ENCODE measurements around the gene TMEM134. TPM values are rescaled to one million over a fixed set of nuclear protein-coding genes. Genes with fewer than 3 reads are reported as not detected.

TMEM134 gene
- total RNA-seq, 1 donor from 2014 or later: 91.5 TPM

DNA sequence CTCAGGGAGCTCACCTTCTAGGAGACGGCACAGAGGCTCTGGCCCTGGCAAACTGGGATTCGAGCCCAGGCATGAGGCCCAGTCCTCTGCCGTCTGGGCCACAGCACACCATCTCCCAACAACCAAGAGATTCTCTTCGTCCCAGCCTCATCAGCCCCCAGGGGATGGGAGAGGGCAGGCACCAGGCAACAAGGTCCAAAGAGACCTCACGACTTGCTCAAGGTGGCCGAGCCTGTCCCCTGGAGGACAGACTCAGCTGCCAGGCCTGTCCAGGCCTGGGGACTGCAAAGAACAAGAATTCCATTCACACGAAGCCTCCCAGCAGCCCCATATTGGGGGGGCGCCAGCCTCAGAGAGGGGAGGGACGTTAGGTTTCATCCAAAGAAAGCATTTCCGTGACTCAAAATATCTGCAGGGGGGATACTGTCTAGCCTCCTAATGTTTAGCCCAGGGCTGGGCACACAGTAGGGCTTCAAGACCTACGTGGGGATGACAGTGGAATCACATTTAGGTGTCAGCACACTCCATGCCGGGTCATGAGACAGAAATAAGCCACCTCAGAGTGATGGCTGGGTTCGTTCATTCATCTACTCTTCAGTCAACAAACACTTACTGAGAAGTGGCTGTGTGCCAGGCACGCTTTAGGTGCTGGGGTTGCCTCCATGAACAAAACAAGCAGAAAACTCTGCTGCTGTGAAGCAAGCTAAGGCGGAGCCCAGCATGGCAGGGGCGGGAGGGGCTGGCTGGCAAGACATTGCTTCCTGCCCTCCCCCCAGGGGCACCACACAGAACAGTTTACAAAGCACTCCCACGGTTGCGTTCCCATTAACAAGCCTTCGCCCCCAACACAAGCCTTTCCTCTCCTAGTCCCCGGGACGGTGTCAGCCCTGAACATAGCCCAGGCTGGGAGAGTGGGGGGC, 52.4 kb downstream of the TMEM134 start:
- DNase-seq (no peak), ATAC-seq (no peak)
- intact Hi-C loops (cut with micrococcal nuclease): no loop called here

DNA sequence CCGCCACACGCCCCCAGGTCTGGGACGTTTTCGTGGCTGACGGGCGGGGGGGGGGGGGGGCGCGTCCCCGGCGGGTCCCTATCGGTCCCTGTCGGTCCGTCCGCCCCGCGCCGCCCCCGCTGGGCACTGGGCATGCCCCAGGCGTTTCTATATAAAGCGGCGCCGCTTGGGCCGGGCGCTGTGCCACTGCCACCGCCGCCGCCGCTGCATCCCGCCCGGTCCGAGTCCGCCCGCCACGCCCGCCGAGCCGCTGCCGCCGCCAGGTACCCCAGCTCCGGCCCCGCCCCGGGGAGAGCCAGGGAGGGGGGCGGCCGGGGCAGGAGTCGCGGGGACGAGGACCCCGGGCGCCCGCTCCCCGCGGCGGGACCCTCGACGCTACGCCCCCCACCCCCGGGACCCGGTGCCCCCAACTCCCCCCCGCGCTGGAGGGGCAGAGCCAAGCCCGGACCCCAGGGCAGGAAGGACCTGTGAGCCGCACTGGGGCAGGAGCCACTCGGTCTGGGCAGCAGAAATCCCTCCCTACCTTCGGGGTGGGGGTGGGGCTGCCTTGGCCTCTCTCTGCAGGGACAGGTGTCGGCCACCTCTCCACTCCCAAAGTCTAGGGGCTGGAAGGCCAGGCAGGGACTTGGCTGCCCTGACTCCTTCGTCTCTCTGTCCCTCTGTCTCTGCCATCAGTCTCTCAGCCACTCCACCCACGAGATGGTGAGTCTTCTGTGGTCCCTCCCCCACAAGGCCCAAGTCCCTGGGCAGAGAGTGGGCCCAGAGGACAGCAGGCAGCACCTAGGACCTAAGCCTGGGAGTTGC, 53.3 kb downstream of the TMEM134 start, which contains the start of gene CARNS1:
Gene CARNS1 (plus strand): TSS at position 178 of the 804 bp plus-strand sequence. CDS start 522 bp downstream, at position 700.
- ATAC-seq: peak; percentile 44
- DNase-seq: peak; percentile 72
- intact Hi-C loops (cut with micrococcal nuclease): no loop called here

- DNase-seq (no peak), ATAC-seq (no peak)
- intact Hi-C loops (cut with micrococcal nuclease): no loop called here
Observed at GRCh38 chr11:67413266-67413849, 55.7 kb downstream of the TMEM134 start.

DNA sequence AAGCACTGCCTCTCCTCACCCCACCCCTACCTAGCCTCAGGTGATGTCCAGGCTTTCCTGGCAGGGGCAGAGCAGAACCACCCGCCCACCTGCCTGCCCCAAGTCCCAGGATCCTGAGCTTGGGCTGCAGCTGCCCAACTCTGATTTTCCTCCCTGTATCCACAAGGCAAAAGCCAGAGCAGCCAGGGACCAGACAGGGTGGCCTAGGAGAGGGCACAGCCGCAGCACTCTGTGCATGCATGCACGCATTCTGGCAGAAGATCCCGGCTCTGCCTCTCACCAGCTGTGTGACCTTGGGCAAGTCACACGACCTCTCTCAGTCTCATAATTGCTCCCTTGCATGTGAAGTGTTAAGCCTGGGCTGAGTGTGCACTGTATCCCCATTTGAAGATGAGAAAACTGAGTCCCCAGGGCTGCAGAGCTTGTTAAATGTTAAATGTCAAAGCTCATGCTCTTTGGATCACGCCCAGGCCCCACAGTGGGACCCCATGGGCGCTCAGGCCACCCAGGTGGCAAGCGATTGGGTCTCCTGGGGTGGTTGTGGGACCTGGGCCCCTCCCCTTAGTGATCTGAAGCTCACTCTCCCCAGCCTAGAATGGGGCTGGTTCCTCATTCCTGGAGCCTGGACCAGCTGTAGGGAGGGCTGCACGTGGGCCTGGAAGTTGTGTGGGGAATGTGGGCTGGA, 56.4 kb downstream of the TMEM134 start:
- intact Hi-C loops (cut with micrococcal nuclease): no loop called here
- no peak for DNase-seq

DNA sequence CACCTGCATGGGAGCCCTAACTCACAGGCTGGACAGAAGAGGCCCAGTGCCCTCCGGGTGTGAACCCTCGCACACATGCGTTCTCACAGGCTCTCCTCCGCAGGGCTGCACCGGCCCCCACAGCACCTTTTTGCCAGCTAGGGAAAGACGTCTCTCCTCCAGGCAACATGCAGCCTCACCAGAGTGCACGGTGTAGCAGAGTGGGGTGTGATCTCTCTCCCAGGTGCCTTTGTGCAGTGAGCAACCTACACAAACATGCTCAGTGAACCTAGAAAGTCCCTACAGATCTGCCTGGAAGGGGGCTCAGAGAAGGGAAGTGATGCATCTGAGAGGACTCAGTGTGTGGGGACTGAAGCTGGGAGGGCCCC, 57.3 kb downstream of the TMEM134 start:
- DNase-seq (no peak), ATAC-seq (no peak)
- intact Hi-C loops (cut with micrococcal nuclease): no loop called here

More for the DNA sequence above, 56.4 kb downstream of the TMEM134 start:
- no peak for ATAC-seq

Small RNA genes within 50 kb of the gene (microRNA-seq; reads per million reads assigned to microRNA genes)
- gene MIR6752 (ENCODE audit: borderline number of aligned reads): not detected

Other genes starting within 250 kb of the TMEM134 start
- gene GRK2, start 202.8 kb downstream of the TMEM134 start, total RNA-seq: 56.8 TPM
- 13.1 TPM for gene ANKRD13D, start 179.9 kb downstream of the TMEM134 start, total RNA-seq
- gene SSH3, start 165.7 kb downstream of the TMEM134 start, total RNA-seq: 18.7 TPM
- 40.3 TPM for gene POLD4, start 115.7 kb downstream of the TMEM134 start, total RNA-seq
- 0.89 TPM for gene CLCF1, start 95.7 kb downstream of the TMEM134 start, total RNA-seq
- 5.8 TPM for gene RAD9A, start 77.3 kb downstream of the TMEM134 start, total RNA-seq
- gene PPP1CA, start 67.4 kb downstream of the TMEM134 start, total RNA-seq: 106 TPM
- gene TBC1D10C, start 65.2 kb downstream of the TMEM134 start, total RNA-seq: 0.87 TPM
- 18.0 TPM for gene CARNS1, start 53.6 kb downstream of the TMEM134 start, total RNA-seq
- 25.1 TPM for gene RPS6KB2, start 40.8 kb downstream of the TMEM134 start, total RNA-seq
- gene PTPRCAP, start 31.6 kb downstream of the TMEM134 start, total RNA-seq: 2.0 TPM
- 23.2 TPM for gene CORO1B, start 25.8 kb downstream of the TMEM134 start, total RNA-seq
- gene GPR152, start 16.5 kb downstream of the TMEM134 start, total RNA-seq: not detected
- 0.64 TPM for gene CABP4, start 13.9 kb downstream of the TMEM134 start, total RNA-seq
- gene AIP, start 13.8 kb upstream of the TMEM134 start, total RNA-seq: 51.3 TPM
- 45.5 TPM for gene PITPNM1, start 36.1 kb upstream of the TMEM134 start, total RNA-seq
- gene CDK2AP2, start 38.9 kb upstream of the TMEM134 start, total RNA-seq: 55.0 TPM
- gene CABP2, start 54.2 kb upstream of the TMEM134 start, total RNA-seq: not detected
- 360 TPM for gene GSTP1, start 114.6 kb upstream of the TMEM134 start, total RNA-seq
- gene NDUFV1, start 137.7 kb upstream of the TMEM134 start, total RNA-seq: 768 TPM
- gene NUDT8, start 160.7 kb upstream of the TMEM134 start, total RNA-seq: 106 TPM
- 0.37 TPM for gene TBX10, start 170.5 kb upstream of the TMEM134 start, total RNA-seq
- not detected for gene ACY3, start 181.5 kb upstream of the TMEM134 start, total RNA-seq
- gene ALDH3B2, start 205.4 kb upstream of the TMEM134 start, total RNA-seq: not detected